ENCODE data around the gene PSTK. TPM values are rescaled to one million over a fixed set of nuclear protein-coding genes. Genes with fewer than 3 reads are reported as not detected.

The PSTK gene
- total RNA-seq, 1 donor from 2014 or later, result 2.1 TPM

- H3K27ac ChIP-seq (replicated peaks), result no peak overlapping the region
- H3K4me1 ChIP-seq, result peaks cover 32% of the 10 kb centered on the region
- H3K9me3 ChIP-seq (replicated peaks), result no peaks in the 10 kb centered on the region
- no peak for TF ChIP-seq CTCF (IDR thresholded peaks at IDR 0.05; ENCODE audit: borderline replicate concordance)
- H3K27me3 ChIP-seq (ENCODE audit: low read depth), result no peaks in the 10 kb centered on the region
- intact Hi-C loops (cut with micrococcal nuclease), result no loop called here
- H3K4me3 ChIP-seq, result no peak overlapping the region
- peaks cover 38% of the 10 kb centered on the region for H3K36me3 ChIP-seq
- no peak for DNase-seq
These were observed 18.7 kb downstream of the PSTK start for GRCh38 chr10:122998934-122999333.

- no peaks in the 10 kb centered on the region for H3K9me3 ChIP-seq (replicated peaks)
- intact Hi-C loops (cut with micrococcal nuclease), result no loop called here
- no peak overlapping the region for H3K27ac ChIP-seq (replicated peaks)
- no peak for DNase-seq
- TF ChIP-seq CTCF (IDR thresholded peaks at IDR 0.05; ENCODE audit: borderline replicate concordance), result no peak
- peaks cover 36% of the 10 kb centered on the region for H3K4me1 ChIP-seq
- no peak overlapping the region for H3K4me3 ChIP-seq
- peaks cover 33% of the 10 kb centered on the region for H3K36me3 ChIP-seq
- H3K27me3 ChIP-seq (ENCODE audit: low read depth), result no peaks in the 10 kb centered on the region
These were observed 19.1 kb downstream of the PSTK start for GRCh38 chr10:122999347-122999746.

- Histone ChIP-seq H3K4me1 (peaks cover 44% of the 10 kb centered on the region), H3K4me3 (no peak overlapping the region), H3K27me3 (ENCODE audit: low read depth) (no peaks in the 10 kb centered on the region), H3K36me3 (peaks cover 25% of the 10 kb centered on the region), H3K27ac (replicated peaks) (no peak overlapping the region), H3K9me3 (replicated peaks) (no peaks in the 10 kb centered on the region)
- TF ChIP-seq CTCF (IDR thresholded peaks at IDR 0.05; ENCODE audit: borderline replicate concordance), result no peak
- DNase-seq, result no peak
- intact Hi-C loops (cut with micrococcal nuclease), result no loop called here
These were observed 20.0 kb downstream of the PSTK start for GRCh38 chr10:123000155-123000554.

GRCh38 chr10:123001370-123001769, 21.2 kb downstream of the PSTK start:
- no peak overlapping the region for H3K4me3 ChIP-seq
- no peaks in the 10 kb centered on the region for H3K27me3 ChIP-seq (ENCODE audit: low read depth)
- no peak for DNase-seq
- no peaks in the 10 kb centered on the region for H3K9me3 ChIP-seq (replicated peaks)
- H3K36me3 ChIP-seq, result peaks cover 14% of the 10 kb centered on the region
- H3K27ac ChIP-seq (replicated peaks), result no peak overlapping the region
- intact Hi-C loops (cut with micrococcal nuclease), result no loop called here
- no peak for TF ChIP-seq CTCF (IDR thresholded peaks at IDR 0.05; ENCODE audit: borderline replicate concordance)
- peaks cover 57% of the 10 kb centered on the region for H3K4me1 ChIP-seq

- no peak for DNase-seq
- no peak for TF ChIP-seq CTCF (IDR thresholded peaks at IDR 0.05; ENCODE audit: borderline replicate concordance)
- no peak overlapping the region for H3K27ac ChIP-seq (replicated peaks)
- H3K9me3 ChIP-seq (replicated peaks), result no peaks in the 10 kb centered on the region
- intact Hi-C loops (cut with micrococcal nuclease), result no loop called here
- no peaks in the 10 kb centered on the region for H3K36me3 ChIP-seq
- H3K27me3 ChIP-seq (ENCODE audit: low read depth), result no peaks in the 10 kb centered on the region
- H3K4me1 ChIP-seq, result peaks cover 70% of the 10 kb centered on the region
- no peak overlapping the region for H3K4me3 ChIP-seq
These were observed 24.1 kb downstream of the PSTK start for GRCh38 chr10:123004298-123004697.
